ENCODE measurements around the gene AUTS2. TPM values are rescaled to one million over a fixed set of nuclear protein-coding genes. Genes with fewer than 3 reads are reported as not detected.

Gene AUTS2
- total RNA-seq, 2 experiments from 2014 or later = 4.0 to 4.7 TPM

DNA sequence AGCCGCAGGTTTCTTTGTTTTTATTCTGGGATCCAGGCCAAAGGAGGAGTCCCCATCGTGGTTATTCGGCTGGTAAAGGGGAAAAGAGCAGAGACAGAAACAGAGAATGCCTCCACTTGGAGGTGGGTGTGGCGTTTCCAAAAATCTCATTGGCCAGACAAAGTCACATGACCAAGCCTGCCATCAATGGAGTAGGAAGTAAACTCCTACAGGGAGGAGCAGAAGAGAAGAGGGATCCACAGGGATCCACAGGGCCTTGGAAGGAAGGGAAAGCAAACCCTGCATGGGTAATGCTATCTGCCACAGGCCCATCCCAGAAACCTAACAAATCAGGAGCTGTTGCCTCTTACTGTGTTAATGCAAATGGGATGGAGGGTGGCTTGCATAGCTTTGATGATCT lies 1107.9 kb downstream of the AUTS2 start:
- Mint-ChIP-seq H3K27me3 (no peaks in the 10 kb centered on the region), H3K36me3 (no peaks in the 10 kb centered on the region), H3K4me3 (no peak overlapping the region), H3K4me1 (ENCODE audit: low read depth) (peaks cover 3% of the 10 kb centered on the region), H3K27ac (no peak overlapping the region), H3K9me3 (no peaks in the 10 kb centered on the region)
- ChIA-PET POLR2A (no interaction called here), CTCF (interaction anchor here (1.3 kb wide), 1 partner anchor 10 kb away, joined by 3 read pairs; no protein-coding TSS in a partner anchor)
- intact Hi-C loops (cut with micrococcal nuclease) = no loop called here
- no peak for DNase-seq

DNA sequence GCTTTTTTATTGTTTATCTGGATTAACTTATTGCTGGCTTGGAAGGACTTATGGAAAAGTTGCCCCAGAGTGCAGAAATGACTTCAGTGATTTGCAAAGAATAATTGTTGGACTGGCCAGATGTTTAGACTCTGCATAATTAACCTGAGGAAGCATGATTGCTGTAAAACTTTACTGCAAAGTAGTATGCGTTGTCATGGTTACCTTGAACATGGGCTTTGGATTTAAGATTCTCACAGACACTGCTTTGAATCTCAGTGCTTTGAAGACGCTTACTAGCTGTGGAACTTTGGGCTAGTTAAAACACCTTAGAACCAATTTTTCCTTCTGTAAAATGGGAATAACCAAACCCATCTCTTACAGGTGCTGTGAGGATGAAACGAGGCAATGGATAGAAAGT lies 1108.4 kb downstream of the AUTS2 start:
- DNase-seq = no peak
- H3K9me3 Mint-ChIP-seq = no peaks in the 10 kb centered on the region
- POLR2A ChIA-PET = no interaction called here

DNA sequence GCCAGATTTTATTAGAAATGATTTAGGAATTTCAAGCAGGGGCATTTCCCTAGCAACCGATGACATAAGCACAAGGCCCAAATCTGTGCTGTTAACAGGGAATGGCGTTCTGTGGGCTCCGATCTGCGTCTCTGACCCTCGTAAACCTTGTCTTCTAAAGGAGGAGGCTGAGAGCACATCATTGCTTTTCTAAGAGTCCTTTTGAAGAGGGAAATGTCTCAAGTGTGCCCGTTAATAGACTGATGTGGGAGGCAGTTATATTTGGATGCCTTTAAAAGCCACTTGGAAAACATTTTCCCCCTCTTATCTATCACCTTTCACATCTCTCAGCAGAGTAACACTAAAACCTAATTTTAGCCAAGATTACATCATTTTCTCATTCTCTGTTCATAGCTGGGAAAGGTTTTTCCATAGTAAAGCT lies 1109.6 kb downstream of the AUTS2 start:
- no peaks in the 10 kb centered on the region for H3K27me3 Mint-ChIP-seq
- no peaks in the 10 kb centered on the region for H3K9me3 Mint-ChIP-seq
- H3K27ac Mint-ChIP-seq = no peak overlapping the region
- no peak for DNase-seq
- CTCF ChIA-PET = interaction anchor here (1.0 kb wide), 1 partner anchor 9 kb away, joined by 4 read pairs; no protein-coding TSS in a partner anchor
- intact Hi-C loops (cut with micrococcal nuclease) = no loop called here
- peaks cover 3% of the 10 kb centered on the region for H3K4me1 Mint-ChIP-seq (ENCODE audit: low read depth)
- H3K36me3 Mint-ChIP-seq = no peaks in the 10 kb centered on the region
- H3K4me3 Mint-ChIP-seq = no peak overlapping the region
- POLR2A ChIA-PET = no interaction called here

More for the DNA sequence above, 1108.4 kb downstream of the AUTS2 start:
- Mint-ChIP-seq H3K4me1 (ENCODE audit: low read depth) (peaks cover 3% of the 10 kb centered on the region), H3K27me3 (no peaks in the 10 kb centered on the region), H3K36me3 (no peaks in the 10 kb centered on the region), H3K4me3 (no peak overlapping the region), H3K27ac (no peak overlapping the region)
- intact Hi-C loops (cut with micrococcal nuclease) = no loop called here
- CTCF ChIA-PET = no interaction called here

DNA sequence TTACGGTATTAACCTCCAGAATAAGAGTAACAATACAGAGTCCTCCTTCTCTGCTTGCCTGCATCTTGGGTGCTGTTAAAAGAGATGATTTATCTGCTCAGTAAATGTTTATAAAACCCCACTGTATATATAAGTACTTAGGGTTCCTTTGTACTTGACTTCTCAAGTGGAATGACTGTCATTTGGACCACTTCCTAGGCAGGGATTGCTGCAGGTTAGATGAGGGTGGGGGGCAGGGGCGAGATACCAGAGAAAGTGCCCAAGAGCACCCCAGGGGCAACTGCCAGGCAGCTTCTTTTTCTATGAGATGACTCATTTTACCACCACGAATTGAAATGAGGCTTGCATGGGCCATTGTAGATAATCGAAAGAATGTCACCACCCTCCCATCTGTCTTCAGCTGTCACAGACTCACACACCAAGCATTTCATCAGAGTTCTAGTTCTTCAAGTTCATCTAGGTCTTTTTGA lies 1111.8 kb downstream of the AUTS2 start:
- peaks cover 7% of the 10 kb centered on the region for H3K9me3 Mint-ChIP-seq
- CTCF ChIA-PET = no interaction called here

DNA sequence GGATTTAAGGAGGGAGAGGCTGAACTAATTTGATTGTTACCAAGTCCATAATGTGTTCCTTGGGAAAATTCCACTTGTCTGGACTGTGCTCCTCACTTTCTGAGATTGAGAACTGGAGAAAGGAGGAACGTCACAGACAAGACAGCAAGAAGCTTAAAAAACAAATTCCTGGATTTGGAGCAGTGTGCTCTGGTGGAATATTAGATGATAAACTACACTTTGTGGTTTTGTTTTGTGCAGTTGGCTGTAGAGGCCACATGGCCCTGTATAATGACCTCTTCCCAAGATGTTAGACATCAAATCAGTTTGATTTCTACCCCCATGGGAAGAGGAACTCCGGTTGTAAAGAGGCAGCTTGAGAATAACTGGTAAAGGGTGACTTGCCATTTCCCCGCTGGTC lies 1112.4 kb downstream of the AUTS2 start:
- peaks cover 6% of the 10 kb centered on the region for H3K4me1 Mint-ChIP-seq (ENCODE audit: low read depth)
- no peaks in the 10 kb centered on the region for H3K27me3 Mint-ChIP-seq
- intact Hi-C loops (cut with micrococcal nuclease) = no loop called here
- H3K36me3 Mint-ChIP-seq = no peaks in the 10 kb centered on the region
- no peak for DNase-seq
- ChIA-PET CTCF (no interaction called here), POLR2A (no interaction called here)
- H3K4me3 Mint-ChIP-seq = no peak overlapping the region
- H3K27ac Mint-ChIP-seq = no peak overlapping the region
- H3K9me3 Mint-ChIP-seq = peaks cover 10% of the 10 kb centered on the region

More for the DNA sequence above, 1111.8 kb downstream of the AUTS2 start:
- no peak overlapping the region for H3K4me3 Mint-ChIP-seq
- DNase-seq = no peak
- H3K4me1 Mint-ChIP-seq (ENCODE audit: low read depth) = peaks cover 4% of the 10 kb centered on the region
- H3K36me3 Mint-ChIP-seq = no peaks in the 10 kb centered on the region
- no peaks in the 10 kb centered on the region for H3K27me3 Mint-ChIP-seq
- POLR2A ChIA-PET = no interaction called here
- intact Hi-C loops (cut with micrococcal nuclease) = no loop called here
- no peak overlapping the region for H3K27ac Mint-ChIP-seq

DNA sequence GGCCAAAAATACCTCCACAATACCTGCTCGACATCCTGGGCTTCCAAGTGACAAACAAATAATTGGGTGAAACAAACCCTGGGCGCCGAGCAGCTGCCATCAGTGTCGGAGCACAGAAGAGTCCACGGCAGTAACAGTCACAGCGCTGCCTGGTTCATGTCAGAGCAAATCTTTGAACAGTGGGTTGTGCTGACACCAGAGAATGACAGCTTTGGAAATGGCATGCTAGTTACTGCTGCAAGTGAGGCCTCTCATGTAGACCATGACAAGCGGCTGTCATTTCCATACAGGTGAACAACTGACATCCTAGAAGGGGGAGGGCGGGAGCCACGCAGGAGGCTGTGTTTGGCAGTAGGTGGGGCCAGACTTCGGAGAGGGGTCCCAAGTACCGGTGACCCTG lies 1113.2 kb downstream of the AUTS2 start:
- Mint-ChIP-seq H3K9me3 (peaks cover 10% of the 10 kb centered on the region), H3K4me1 (ENCODE audit: low read depth) (peaks cover 6% of the 10 kb centered on the region), H3K27ac (no peak overlapping the region), H3K36me3 (no peaks in the 10 kb centered on the region), H3K27me3 (no peaks in the 10 kb centered on the region), H3K4me3 (no peak overlapping the region)
- intact Hi-C loops (cut with micrococcal nuclease) = no loop called here
- ChIA-PET CTCF (no interaction called here), POLR2A (no interaction called here)
- no peak for DNase-seq

DNA sequence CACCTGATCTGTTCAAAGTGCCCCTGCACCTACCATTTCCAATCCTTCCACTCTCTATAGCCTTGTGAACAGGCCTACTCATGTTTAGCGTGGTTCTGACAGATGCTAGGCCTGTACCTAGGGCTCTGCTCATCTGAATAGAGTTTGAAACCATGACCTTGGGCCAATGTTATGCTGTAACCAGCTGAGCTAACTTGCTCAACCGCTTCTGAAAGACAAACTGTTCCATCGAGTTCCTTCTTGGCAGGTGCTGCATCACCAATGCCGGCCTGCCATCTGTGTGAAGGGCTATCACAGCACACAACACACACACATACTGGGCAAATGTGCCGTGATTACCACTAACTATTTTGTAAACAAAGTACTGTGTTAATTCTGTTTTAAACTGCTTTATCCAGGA lies 1114.7 kb downstream of the AUTS2 start:
- Mint-ChIP-seq H3K27ac (no peak overlapping the region), H3K36me3 (no peaks in the 10 kb centered on the region)
- DNase-seq = no peak

DNA sequence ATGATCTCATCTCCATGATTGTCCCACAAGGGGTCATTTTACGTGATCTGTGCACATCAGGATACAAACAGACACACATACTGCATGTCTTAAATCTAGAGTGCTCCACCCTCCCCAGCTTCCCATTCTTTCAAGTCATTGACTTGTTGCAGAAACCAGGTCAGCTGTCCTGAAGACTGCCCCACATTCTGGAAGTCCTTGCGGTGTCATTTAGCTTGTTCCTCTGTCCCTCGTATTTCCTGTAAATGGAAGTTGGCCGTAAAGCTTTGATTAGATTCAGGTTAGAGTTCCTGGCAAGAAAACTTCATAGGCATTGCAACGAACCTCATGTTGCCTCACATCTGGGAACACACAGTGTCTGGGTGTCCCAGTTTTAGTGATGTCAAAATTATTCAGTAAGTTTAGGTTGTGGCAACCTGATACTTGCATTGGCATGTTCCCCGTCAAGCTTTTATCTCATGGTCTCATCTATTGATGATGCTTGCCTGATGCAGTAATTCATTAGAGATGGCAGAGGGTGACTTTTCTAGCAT lies 1116.3 kb downstream of the AUTS2 start:
- no peaks in the 10 kb centered on the region for H3K27me3 Mint-ChIP-seq
- intact Hi-C loops (cut with micrococcal nuclease) = loop anchor here (5.0 kb wide), 1 partner anchor 63 kb away; no protein-coding TSS in a partner anchor

More for the DNA sequence above, 1114.7 kb downstream of the AUTS2 start:
- H3K27me3 Mint-ChIP-seq = no peaks in the 10 kb centered on the region
- peaks cover 10% of the 10 kb centered on the region for H3K9me3 Mint-ChIP-seq
- CTCF ChIA-PET = no interaction called here
- intact Hi-C loops (cut with micrococcal nuclease) = no loop called here
- peaks cover 9% of the 10 kb centered on the region for H3K4me1 Mint-ChIP-seq (ENCODE audit: low read depth)
- POLR2A ChIA-PET = no interaction called here
- no peak overlapping the region for H3K4me3 Mint-ChIP-seq

DNA sequence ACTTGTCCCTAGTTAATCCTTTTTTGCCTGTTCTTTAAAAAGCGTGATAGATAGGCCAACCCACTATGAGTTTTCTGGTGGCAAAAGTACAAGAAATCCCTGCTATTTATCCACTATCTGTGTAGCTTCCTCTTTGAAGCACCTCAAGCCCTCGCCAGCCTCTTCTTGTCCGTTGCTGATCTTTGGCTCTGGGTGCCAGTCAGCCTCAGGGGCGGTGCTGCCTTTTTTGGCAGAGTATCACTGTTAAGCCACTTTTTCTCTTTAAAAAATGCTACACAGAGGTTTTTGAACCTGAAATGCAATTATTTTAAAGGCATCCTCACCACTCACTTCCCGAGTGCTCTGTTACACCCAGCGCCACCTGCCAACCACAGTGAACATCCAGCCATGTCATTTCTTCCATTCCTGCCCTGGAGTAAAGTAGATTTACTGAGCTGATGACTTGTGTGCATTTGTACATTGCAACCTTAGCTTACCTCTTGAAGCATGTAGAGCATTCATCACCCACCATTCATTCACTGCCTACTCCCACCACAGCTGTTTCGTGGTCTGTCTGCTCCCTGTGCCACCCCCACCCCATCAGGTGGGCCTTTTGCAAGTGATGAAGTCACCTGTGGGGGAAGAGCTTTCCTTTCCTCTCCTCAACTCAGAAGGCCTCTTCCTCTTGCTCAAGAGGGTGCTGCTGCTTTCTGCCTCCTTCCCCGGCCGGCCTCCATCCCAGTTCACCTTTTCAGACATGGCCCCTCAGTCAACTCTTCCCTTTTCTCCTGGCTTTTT lies 1119.5 kb downstream of the AUTS2 start:
- no peak overlapping the region for H3K27ac Mint-ChIP-seq
- peak; percentile 22 for DNase-seq
- ChIA-PET CTCF (interaction anchor here (0.7 to 1.5 kb wide), 4 partner anchors 25 to 845 kb away, joined by 3 read pairs; no protein-coding TSS in a partner anchor), POLR2A (no interaction called here)
- H3K36me3 Mint-ChIP-seq = no peaks in the 10 kb centered on the region
- H3K9me3 Mint-ChIP-seq = peaks cover 15% of the 10 kb centered on the region
- no peaks in the 10 kb centered on the region for H3K27me3 Mint-ChIP-seq
- intact Hi-C loops (cut with micrococcal nuclease) = loop anchor here (5.0 kb wide), 1 partner anchor 60 kb away; no protein-coding TSS in a partner anchor
- no peak overlapping the region for H3K4me3 Mint-ChIP-seq
- H3K4me1 Mint-ChIP-seq (ENCODE audit: low read depth) = peaks cover 16% of the 10 kb centered on the region

More for the DNA sequence above, 1116.3 kb downstream of the AUTS2 start:
- H3K4me3 Mint-ChIP-seq = no peak overlapping the region
- peaks cover 12% of the 10 kb centered on the region for H3K9me3 Mint-ChIP-seq
- ChIA-PET CTCF (interaction anchor here (0.9 to 1.1 kb wide), 2 partner anchors 9 to 1019 kb away, joined by 4 read pairs; no protein-coding TSS in a partner anchor), POLR2A (no interaction called here)
- H3K4me1 Mint-ChIP-seq (ENCODE audit: low read depth) = peaks cover 12% of the 10 kb centered on the region
- no peak for DNase-seq
- H3K36me3 Mint-ChIP-seq = no peaks in the 10 kb centered on the region
- no peak overlapping the region for H3K27ac Mint-ChIP-seq

DNA sequence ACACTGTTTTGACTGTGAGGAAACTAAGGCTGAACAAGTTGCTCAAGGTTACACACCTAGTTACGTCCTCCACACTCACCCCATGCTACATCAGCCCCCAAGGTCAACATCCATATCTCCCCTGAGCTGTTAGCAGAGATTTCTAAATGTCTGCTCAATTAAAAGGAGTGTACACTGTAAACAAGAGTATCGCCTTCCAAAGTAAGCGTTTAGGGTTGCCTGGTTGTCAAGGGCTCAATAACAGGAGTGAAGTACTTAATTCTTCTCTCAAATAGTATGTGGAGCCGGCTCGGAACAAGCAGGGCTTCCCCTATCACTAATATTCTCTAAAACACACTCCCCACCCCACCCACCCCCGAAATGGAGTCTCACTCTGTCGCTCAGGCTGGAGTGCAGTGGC lies 1120.8 kb downstream of the AUTS2 start:
- Mint-ChIP-seq H3K9me3 (peaks cover 15% of the 10 kb centered on the region), H3K27ac (no peak overlapping the region), H3K36me3 (no peaks in the 10 kb centered on the region), H3K4me3 (no peak overlapping the region), H3K4me1 (ENCODE audit: low read depth) (peaks cover 16% of the 10 kb centered on the region), H3K27me3 (no peaks in the 10 kb centered on the region)
- ChIA-PET POLR2A (no interaction called here), CTCF (no interaction called here)
- no peak for DNase-seq
- intact Hi-C loops (cut with micrococcal nuclease) = loop anchor here (5.0 kb wide), 1 partner anchor 58 kb away; no protein-coding TSS in a partner anchor

DNA sequence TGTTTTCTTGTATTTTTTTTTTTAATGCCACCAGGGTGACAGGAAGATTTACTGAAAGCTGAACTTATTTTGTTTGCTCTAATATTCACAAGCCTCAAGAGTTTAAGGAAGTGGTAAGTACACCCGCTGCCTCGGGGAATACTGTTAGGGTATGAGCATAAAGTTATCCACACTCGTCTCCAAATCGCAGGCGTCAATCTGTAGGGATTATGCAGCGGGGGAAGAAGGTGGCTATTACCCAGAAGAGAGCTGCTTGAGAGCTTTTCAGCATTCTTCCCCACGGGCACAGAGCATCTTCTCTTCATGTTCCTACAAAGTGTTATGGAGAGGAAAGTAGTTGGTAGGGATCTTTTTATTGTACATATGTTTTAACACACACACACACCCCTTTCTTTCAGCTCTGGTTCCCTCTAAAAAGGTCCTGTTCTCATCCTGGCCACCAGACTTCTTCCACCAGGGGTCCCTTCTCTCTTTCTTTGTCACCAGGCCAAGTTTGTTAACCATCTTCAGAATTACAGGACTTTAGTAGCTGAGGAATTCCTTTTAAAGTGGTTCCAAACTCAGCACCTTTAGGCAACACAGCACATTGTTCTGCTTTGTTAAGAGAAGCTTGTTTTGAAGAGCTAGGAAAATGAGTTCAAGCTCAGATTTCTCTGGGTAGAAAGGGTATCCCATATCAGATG lies 1122.1 kb downstream of the AUTS2 start:
- no peak for DNase-seq
- Mint-ChIP-seq H3K36me3 (no peaks in the 10 kb centered on the region), H3K4me3 (no peak overlapping the region), H3K27ac (no peak overlapping the region), H3K27me3 (no peaks in the 10 kb centered on the region), H3K9me3 (peaks cover 5% of the 10 kb centered on the region), H3K4me1 (ENCODE audit: low read depth) (peaks cover 13% of the 10 kb centered on the region)
- intact Hi-C loops (cut with micrococcal nuclease) = no loop called here
- POLR2A ChIA-PET = no interaction called here
- CTCF ChIA-PET = interaction anchor here (0.7 kb wide), 1 partner anchor 56 kb away, joined by 4 read pairs; no protein-coding TSS in a partner anchor

DNA sequence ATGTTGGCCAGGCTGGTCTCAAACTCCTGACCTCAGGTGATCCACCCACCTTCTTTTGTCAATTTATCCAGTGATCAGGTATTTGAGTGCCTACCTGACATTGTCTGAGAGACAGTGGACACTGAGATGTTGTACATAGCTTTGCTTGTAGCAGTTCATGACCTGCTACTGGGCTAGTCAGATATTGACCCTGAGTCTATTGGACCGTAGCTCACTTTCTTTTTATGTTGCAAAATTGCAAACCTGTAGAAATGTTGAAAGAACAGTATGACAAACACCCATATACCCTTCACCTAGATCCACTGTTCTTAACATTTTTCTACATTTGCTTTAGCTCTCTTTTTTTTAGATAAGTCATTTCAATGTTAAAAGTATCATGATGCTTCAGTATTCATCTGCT lies 1123.2 kb downstream of the AUTS2 start:
- Mint-ChIP-seq H3K27me3 (no peaks in the 10 kb centered on the region), H3K4me1 (ENCODE audit: low read depth) (peaks cover 13% of the 10 kb centered on the region), H3K4me3 (no peak overlapping the region), H3K9me3 (peaks cover 5% of the 10 kb centered on the region), H3K27ac (no peak overlapping the region), H3K36me3 (no peaks in the 10 kb centered on the region)
- CTCF ChIA-PET = interaction anchor here (0.9 kb wide), 1 partner anchor 43 kb away, joined by 3 read pairs; no protein-coding TSS in a partner anchor
- POLR2A ChIA-PET = no interaction called here
- DNase-seq = no peak
- intact Hi-C loops (cut with micrococcal nuclease) = no loop called here
